GM06990 (cell line): ENCODE results near the gene S1PR1.
"Not testable (repeated sequence)": the region's sequence is repeated elsewhere in the genome, so short reads cannot be mapped to it uniquely, and the experiment has no call there.

ENCODE experiments used
- DNase-seq: peaks from one replicate; pipeline ENCODE4 v3.0.0-alpha.2; 2011; ENCODE audit not compliant: insufficient read length; ENCODE audit errors: extremely low read depth
- H3K27me3 ChIP-seq: replicated peaks from 2 replicates; pipeline ENCODE4 v1.6.0; 2011; ENCODE audit warnings: low read length; ENCODE audit not compliant: control insufficient read depth, insufficient read depth
- H3K36me3 ChIP-seq: 2 replicates; pipeline ENCODE4 v1.5.1; 2011; ENCODE audit warnings: low read length; ENCODE audit not compliant: control insufficient read depth, insufficient read depth
- H3K4me3 ChIP-seq: replicated peaks from 2 replicates; pipeline ENCODE4 v1.5.1; 2011; ENCODE audit warnings: low read depth, mild to moderate bottlenecking, control low read depth, low read length
- CTCF ChIP-seq: IDR thresholded peaks from 2 replicates; pipeline ENCODE4 v1.5.1; 2011; ENCODE audit warnings: low read length, control low read depth, mild to moderate bottlenecking, inconsistent platforms; ENCODE audit not compliant: insufficient read depth, poor library complexity, severe bottlenecking

S1PR1 gene

GRCh38 chr1:101221945-101222429 lies 14.8 kb upstream of the S1PR1 start:
- TF ChIP-seq CTCF, result no peak
- Histone ChIP-seq H3K36me3 (no peaks in the 10 kb centered on the region), H3K4me3 (0 out of 2 replicates have a peak overlapping the region, but pooled peaks have one; percentile 6), H3K27me3 (no peaks in the 10 kb centered on the region)
- DNase-seq, result peak; percentile 66

- DNase-seq, result no peak
- TF ChIP-seq CTCF, result no peak
- H3K4me3 ChIP-seq, result no peak overlapping the region
Measured at GRCh38 chr1:101227837-101228236, 9.0 kb upstream of the S1PR1 start.

GRCh38 chr1:101228424-101229134 lies 8.2 kb upstream of the S1PR1 start:
- no peak for DNase-seq
- Histone ChIP-seq H3K36me3 (no peaks in the 10 kb centered on the region), H3K4me3 (no peak overlapping the region), H3K27me3 (no peaks in the 10 kb centered on the region)
- no peak for TF ChIP-seq CTCF

More at GRCh38 chr1:101227837-101228236, 9.0 kb upstream of the S1PR1 start:
- no peaks in the 10 kb centered on the region for H3K27me3 ChIP-seq
- H3K36me3 ChIP-seq, result no peaks in the 10 kb centered on the region

- H3K27me3 ChIP-seq, H3K4me3 ChIP-seq, DNase-seq, H3K36me3 ChIP-seq: not testable (repeated sequence)
Measured at GRCh38 chr1:101232182-101232581, 4.6 kb upstream of the S1PR1 start.

GRCh38 chr1:101233495-101233894 lies 3.3 kb upstream of the S1PR1 start:
- Histone ChIP-seq H3K36me3 (no peaks in the 10 kb centered on the region), H3K4me3 (no peak overlapping the region), H3K27me3 (no peaks in the 10 kb centered on the region)
- TF ChIP-seq CTCF, result no peak
- DNase-seq, result no peak

GRCh38 chr1:101235216-101235695 lies 1.6 kb upstream of the S1PR1 start:
- no peaks in the 10 kb centered on the region for H3K27me3 ChIP-seq
- DNase-seq, result no peak
- TF ChIP-seq CTCF, result no peak
- H3K4me3 ChIP-seq, result peak overlapping the region; percentile 87
- H3K36me3 ChIP-seq, result peaks cover 12% of the 10 kb centered on the region
